GM12892 (cell line): ENCODE data around the gene SYT2.
"Not testable (repeated sequence)": the region's sequence is repeated elsewhere in the genome, so short reads cannot be mapped to it uniquely, and the experiment has no call there.

Experiments used
- POLR2A ChIP-seq: IDR thresholded peaks from 2 replicates; pipeline ENCODE4 v1.6.1; 2011; ENCODE audit warnings: low read depth, low read length, control low read depth
- POLR2AphosphoS5 ChIP-seq: IDR thresholded peaks from 2 replicates; pipeline ENCODE4 v1.6.1; 2011; ENCODE audit warnings: low read depth, low read length, control low read depth
- TAF1 ChIP-seq: IDR thresholded peaks from 2 replicates; pipeline ENCODE4 v1.6.1; 2011; ENCODE audit warnings: low read depth, mild to moderate bottlenecking, control low read depth, low read length, borderline replicate concordance

- not testable (repeated sequence) for TF ChIP-seq POLR2A, POLR2AphosphoS5, TAF1
Observed at GRCh38 chr1:202550088-202550487, 160.2 kb downstream of the SYT2 start.
